ENCODE measurements around the gene TECR. TPM values are rescaled to one million over a fixed set of nuclear protein-coding genes. Genes with fewer than 3 reads are reported as not detected.

TECR gene
- total and polyA plus RNA-seq, 9 of the 15 experiments (the other 6 are each of a cell fraction or from before 2014, with no cell fraction given) = 29.3 to 211 (median 81.4) TPM

GRCh38 chr19:14530506-14530905 lies 1.1 kb downstream of the TECR start:
- Histone ChIP-seq H4K20me1 (replicated peaks; ENCODE audit: control insufficient read depth, insufficient read depth, low read length) (peaks cover 5% of the 10 kb centered on the region; the same call in 1 of the 2 replicates), H3K79me2 (ENCODE audit: control insufficient read depth, insufficient read depth, low read length) (peaks cover 52% of the 10 kb centered on the region), H3K36me3 (ENCODE audit: control insufficient read depth, insufficient read depth, low read length) (peaks cover 9% of the 10 kb centered on the region; the same call in 2 of the 3 replicates), H3K9ac (ENCODE audit: insufficient read depth in 1 of 2, low read depth in 2 of 2, low read length in 2 of 2) (peak overlapping the region; percentile 42 to 83; a peak in 3 of 4 replicates), H3K9me1 (ENCODE audit: control insufficient read depth, insufficient read depth, low read length) (no peaks in the 10 kb centered on the region), H3K9me3 (replicated peaks; ENCODE audit: control insufficient read depth, insufficient read depth, low read depth, low read length) (no peaks in the 10 kb centered on the region), H3K27me3 (ENCODE audit: control insufficient read depth in 2 of 2, insufficient read depth in 2 of 2, low read length in 2 of 2) (no peaks in the 10 kb centered on the region), H2AFZ (ENCODE audit: low read depth, low read length) (no peak overlapping the region), H3K27ac (ENCODE audit: extremely low read depth, low read depth, low read length) (peak overlapping the region; percentile 89; the same call in 1 of the 3 replicates), H3K4me1 (replicated peaks in 1 of 2; ENCODE audit: control insufficient read depth in 2 of 2, insufficient read depth in 2 of 2, low read length in 2 of 2) (peaks cover 29 to 63% of the 10 kb centered on the region in 2 experiments; a peak in 4 of 5 replicates), H3K4me3 (peak overlapping the region; percentile 76), H3K4me2 (ENCODE audit: insufficient read depth, low read length) (peak overlapping the region; percentile 58)
- 57% methylated on average over 3 of the region's 3 CpGs for WGBS (ENCODE audit: insufficient coverage, low coverage, missing lambda C conversion rate)
- in situ Hi-C loops (cut with MboI) (no loop called here), intact Hi-C loops (cut with micrococcal nuclease) (no loop called here)
- FAIRE-seq (no peak), DNase-seq (ENCODE audit: extremely low read depth in 1 of 4, low spot score in 3 of 4) (no peak), ATAC-seq (no peak)
- ChIA-PET CTCF (ENCODE audit: low intra/inter-chr PET ratio) (no interaction called here), POLR2A (interaction anchor here (1.0 to 1.2 kb wide), 2 partner anchors 12 to 17 kb away, joined by 3 to 5 read pairs; partner anchors contain the start of gene DNAJB1)
- no TSS peak for BruUV-seq (replicated peaks)
- TF ChIP-seq ZNF780A (CRISPR knock-in tag; IDR thresholded peaks at IDR 0.05) = no peak
- TF ChIP-seq CEBPB (tag; IDR thresholded peaks at IDR 0.05) = peak; percentile 33

GRCh38 chr19:14533450-14533849 lies 4.1 kb downstream of the TECR start:
- H3K4me1 ChIP-seq (replicated peaks in 1 of 2; ENCODE audit: control insufficient read depth in 2 of 2, insufficient read depth in 2 of 2, low read length in 2 of 2) = peaks cover 34 to 49% of the 10 kb centered on the region in 2 experiments; a peak in 4 of 5 replicates
- peaks cover 9% of the 10 kb centered on the region; the same call in 2 of the 3 replicates for H3K36me3 ChIP-seq (ENCODE audit: control insufficient read depth, insufficient read depth, low read length)
- H3K27me3 ChIP-seq (ENCODE audit: control insufficient read depth in 2 of 2, insufficient read depth in 2 of 2, low read length in 2 of 2) = no peaks in the 10 kb centered on the region
- 22% methylated on average over 5 of the region's 5 CpGs for WGBS (ENCODE audit: insufficient coverage, low coverage, missing lambda C conversion rate)
- TF ChIP-seq PTBP1 (IDR thresholded peaks at IDR 0.05; ENCODE audit: low read depth, low read length) = no peak
- no peak for TF ChIP-seq RHOXF2B (CRISPR knock-in tag; conservative IDR thresholded peaks at IDR 0.05)
- no peak for TF ChIP-seq DEAF1 (CRISPR knock-in tag; IDR thresholded peaks at IDR 0.05)
- TF ChIP-seq MEIS2 (IDR thresholded peaks at IDR 0.05; ENCODE audit: partially characterized antibody) = peak; percentile 23
- TF ChIP-seq NR2C2 (CRISPR knock-in tag; IDR thresholded peaks at IDR 0.05) = no peak
- TF ChIP-seq NR2C2 (tag; IDR thresholded peaks at IDR 0.05) = 0 out of 2 replicates have a peak, but pooled peaks have one; percentile 11
- BruUV-seq (replicated peaks) = no TSS peak
- 0 out of 2 replicates have a peak overlapping the region, but pooled peaks have one; percentile 2 for H3K4me2 ChIP-seq (ENCODE audit: insufficient read depth, low read length)
- POLR2A ChIA-PET = interaction anchor here (0.6 to 1.4 kb wide), 2 partner anchors 9 to 15 kb away, joined by 3 to 5 read pairs; partner anchors contain the start of gene DNAJB1
- H3K27ac ChIP-seq (ENCODE audit: extremely low read depth, low read depth, low read length) = peak overlapping the region; percentile 50; the same call in 1 of the 3 replicates
- ATAC-seq = no peak
- H2AFZ ChIP-seq (ENCODE audit: low read depth, low read length) = no peak overlapping the region
- no peak for DNase-seq (ENCODE audit: extremely low read depth in 1 of 4, low spot score in 3 of 4)
- H4K20me1 ChIP-seq (replicated peaks; ENCODE audit: control insufficient read depth, insufficient read depth, low read length) = peaks cover 14% of the 10 kb centered on the region; the same call in 1 of the 2 replicates
- no peaks in the 10 kb centered on the region for H3K9me1 ChIP-seq (ENCODE audit: control insufficient read depth, insufficient read depth, low read length)
- H3K9me3 ChIP-seq (replicated peaks; ENCODE audit: control insufficient read depth, insufficient read depth, low read depth, low read length) = no peaks in the 10 kb centered on the region
- no peak for FAIRE-seq
- CTCF ChIA-PET (ENCODE audit: low intra/inter-chr PET ratio) = no interaction called here
- no peak overlapping the region for H3K4me3 ChIP-seq
- intact Hi-C loops (cut with micrococcal nuclease) (no loop called here), in situ Hi-C loops (cut with MboI) (no loop called here)
- peak overlapping the region in 1 of 2 experiments; percentile 60; a peak in 1 of 4 replicates for H3K9ac ChIP-seq (ENCODE audit: insufficient read depth in 1 of 2, low read depth in 2 of 2, low read length in 2 of 2)
- peaks cover 73% of the 10 kb centered on the region for H3K79me2 ChIP-seq (ENCODE audit: control insufficient read depth, insufficient read depth, low read length)
